Right lobe of liver (tissue), 6 donors: ENCODE data around the gene ARHGEF37. TPM values are rescaled to one million over a fixed set of nuclear protein-coding genes. Genes with fewer than 3 reads are reported as not detected.
"Not testable (repeated sequence)": the region's sequence is repeated elsewhere in the genome, so short reads cannot be mapped to it uniquely, and the experiment has no call there.

ENCODE experiments used
- ATAC-seq, 4 donors: fragments of 200-7000 bp; cut with Tn5 transposase; one replicate each; pipeline ENCODE4 v1.9.1; 2020; ENCODE audit warnings: mild to moderate bottlenecking in 4 of 4, moderate library complexity in 4 of 4
- DNase-seq, 3 donors: peaks; one replicate each; pipeline ENCODE4 v3.0.0-alpha.2; 2020
- H3K27ac ChIP-seq, 3 donors: fragments of 200-600 bp; one replicate each; pipeline ENCODE4 v1.8.0; 2022
- H3K27me3 ChIP-seq, 2 donors: fragments of 200-600 bp; one replicate each; pipeline ENCODE4 v1.8.0; 2022
- H3K36me3 ChIP-seq, 4 donors: fragments of 200-600 bp; sonication (generic) in 1 of 4; one replicate each; pipeline versions ENCODE4 v1.5.1 to v1.8.0; 2017 to 2022; ENCODE audit warnings: control low read depth in 1 of 4
- H3K4me1 ChIP-seq, 4 donors: fragments of 200-600 bp; sonication (generic) in 1 of 4; one replicate each; pipeline versions ENCODE4 v1.5.1 to v1.8.0; 2017 to 2022; ENCODE audit warnings: control low read depth in 1 of 4
- H3K4me3 ChIP-seq, 3 donors: fragments of 200-600 bp; one replicate each; pipeline ENCODE4 v1.8.0; 2022
- H3K9me3 ChIP-seq, 4 donors: fragments of 200-600 bp; sonication (generic) in 1 of 4; one replicate each; pipeline versions ENCODE4 v1.5.1 to v1.8.0; 2017 to 2022; ENCODE audit warnings: control low read depth in 1 of 4
- CTCF ChIP-seq, 4 donors: fragments of 200-600 bp in 3 of 4; fragments of 450-650 bp in 1 of 4; IDR thresholded peaks; one replicate each; pipeline versions ENCODE4 v1.5.1 to v1.8.0; 2016 to 2022; ENCODE audit warnings: antibody characterized with exemption in 4 of 4, mild to moderate bottlenecking in 2 of 4
- POLR2A ChIP-seq: fragments of 450-650 bp; IDR thresholded peaks from one replicate; pipeline ENCODE4 v1.6.1; 2017; ENCODE audit warnings: antibody characterized with exemption, mild to moderate bottlenecking
- WGBS: methylation state at CpG from one replicate; pipeline ENCODE4 v1.1.6; 2018; ENCODE audit warnings: low coverage, low lambda C conversion rate; ENCODE audit not compliant: insufficient coverage; ENCODE audit errors: missing lambda C conversion rate; 5-methylcytosine and 5-hydroxymethylcytosine counted together
- intact Hi-C, 2 donors: fragments of 100-400 bp; cut with DNase I; formaldehyde crosslinking; loops; one replicate each; pipeline versions ENCODE4 v1.11.2 to v1.14.1; 2022
- total RNA-seq, 6 experiments: library from RNA; depleted of rRNA in 2 of 6; stranded (reverse); fragments of >200 nt in 2 of 6; fragmentation: NEBNext Ultra II Directional in 3 of 6; extraction: Animal tissue kit (Norgen Biotek cat#: 25700) in 3 of 6; gene quantifications; one replicate each; pipeline versions ENCODE4 v1.1.0 to v1.2.4, GENCODE V29; 2016 to 2023
- donor health status: DM: no; HTN: yes; CAD: no.
- donor health status: DM: no; HTN: no; CAD: no.
- donor health status: DM: no; HTN: no; CAD: no.
- donor health status: DM: no; HTN: yes; CAD: no.
- donor health status: DM: no; HTN: yes; CAD: no.

ARHGEF37 gene
- total RNA-seq, 6 experiments from 2014 or later, result 1.6 to 7.3 (median 2.1) TPM

GRCh38 chr5:149594206-149594895 is 13.1 kb downstream of the ARHGEF37 start:
- no peak overlapping the region for H3K27ac ChIP-seq
- H3K27me3 ChIP-seq, result no peaks in the 10 kb centered on the region
- TF ChIP-seq POLR2A, result no peak
- no peak for TF ChIP-seq CTCF (IDR thresholded peaks at IDR 0.05)
- intact Hi-C loops, result no loop called here
- no peaks in the 10 kb centered on the region for H3K9me3 ChIP-seq
- no peaks in the 10 kb centered on the region for H3K36me3 ChIP-seq
- no peak for DNase-seq
- no peak overlapping the region for H3K4me3 ChIP-seq
- no peak for ATAC-seq
- H3K4me1 ChIP-seq, result no peaks in the 10 kb centered on the region
- 70% methylated on average over 5 of the region's 5 CpGs for WGBS

GRCh38 chr5:149595105-149595504 is 13.8 kb downstream of the ARHGEF37 start:
- DNase-seq, H3K4me1 ChIP-seq, H3K9me3 ChIP-seq, ATAC-seq, H3K27ac ChIP-seq, H3K4me3 ChIP-seq, H3K27me3 ChIP-seq, H3K36me3 ChIP-seq, intact Hi-C loops: not testable (repeated sequence)
- WGBS, result 94% methylated on average over 2 of the region's 3 CpGs

- intact Hi-C loops, result no loop called here
- WGBS, result 86% methylated on average over 1 of the region's 2 CpGs
Measured at GRCh38 chr5:149596712-149597111, 15.4 kb downstream of the ARHGEF37 start.

GRCh38 chr5:149597618-149598017 is 16.3 kb downstream of the ARHGEF37 start:
- H3K27ac ChIP-seq, result no peak overlapping the region
- no peaks in the 10 kb centered on the region for H3K36me3 ChIP-seq
- no peak for ATAC-seq
- intact Hi-C loops, result no loop called here
- no peak overlapping the region for H3K4me3 ChIP-seq
- no CpG with 5 or more reads among the region's 7 CpGs for WGBS
- no peaks in the 10 kb centered on the region for H3K27me3 ChIP-seq
- H3K4me1 ChIP-seq, result no peaks in the 10 kb centered on the region
- DNase-seq, result no peak
- no peak for TF ChIP-seq POLR2A
- TF ChIP-seq CTCF (IDR thresholded peaks at IDR 0.05), result no peak
- no peaks in the 10 kb centered on the region for H3K9me3 ChIP-seq

More at GRCh38 chr5:149596712-149597111, 15.4 kb downstream of the ARHGEF37 start:
- ATAC-seq, result no peak
- Histone ChIP-seq H3K9me3 (no peaks in the 10 kb centered on the region), H3K36me3 (no peaks in the 10 kb centered on the region), H3K4me3 (no peak overlapping the region), H3K4me1 (no peaks in the 10 kb centered on the region), H3K27me3 (no peaks in the 10 kb centered on the region), H3K27ac (no peak overlapping the region)
- no peak for TF ChIP-seq POLR2A
- TF ChIP-seq CTCF (IDR thresholded peaks at IDR 0.05), result no peak
- DNase-seq, result no peak

GRCh38 chr5:149598234-149598633 is 16.9 kb downstream of the ARHGEF37 start:
- ATAC-seq, H3K27me3 ChIP-seq, H3K4me3 ChIP-seq, H3K36me3 ChIP-seq, H3K4me1 ChIP-seq, H3K9me3 ChIP-seq, intact Hi-C loops, H3K27ac ChIP-seq, DNase-seq: not testable (repeated sequence)
- 83% methylated on average over 2 of the region's 2 CpGs for WGBS
